ENCODE results near the gene SLC35F3.

Gene SLC35F3

DNA sequence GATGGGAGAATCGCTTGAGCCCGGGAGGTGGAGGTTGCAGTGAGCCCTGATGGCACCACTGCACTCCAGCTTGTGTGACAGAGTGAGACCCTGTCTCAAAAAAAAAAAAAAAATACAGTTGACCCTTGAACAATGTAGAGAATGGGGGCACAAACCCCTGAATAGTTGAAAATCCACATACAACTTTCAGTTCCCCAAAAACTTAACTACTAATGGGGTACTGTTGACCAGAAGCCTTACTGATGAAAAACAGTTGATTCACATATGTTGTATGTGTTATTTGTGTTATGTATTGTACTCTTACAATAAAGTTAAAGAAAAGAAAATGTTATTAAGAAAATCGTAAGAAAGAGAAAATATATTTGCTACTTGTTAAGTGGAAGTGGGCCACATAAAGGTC, 417.6 kb downstream of the SLC35F3 start:
- DNase-seq (ENCODE audit: low read depth) = no peak

DNA sequence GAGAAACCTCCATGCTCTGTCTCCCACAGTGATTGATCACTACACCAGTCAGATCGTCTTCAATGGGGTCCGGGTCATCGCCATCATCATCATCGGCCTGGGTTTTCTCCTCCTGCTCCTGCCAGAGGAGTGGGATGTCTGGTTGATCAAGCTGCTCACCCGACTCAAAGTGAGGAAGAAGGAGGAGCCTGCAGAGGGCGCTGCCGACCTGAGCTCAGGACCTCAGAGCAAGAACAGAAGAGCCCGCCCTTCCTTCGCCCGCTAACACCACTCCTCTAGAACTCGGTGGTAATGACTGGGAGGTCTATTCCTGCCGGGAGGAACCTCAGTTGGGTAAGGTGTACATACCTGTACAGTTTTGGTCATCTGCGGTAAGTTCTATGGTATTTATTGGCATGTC, 418.5 kb downstream of the SLC35F3 start:
- DNase-seq (ENCODE audit: low read depth) = peak; percentile 44

DNA sequence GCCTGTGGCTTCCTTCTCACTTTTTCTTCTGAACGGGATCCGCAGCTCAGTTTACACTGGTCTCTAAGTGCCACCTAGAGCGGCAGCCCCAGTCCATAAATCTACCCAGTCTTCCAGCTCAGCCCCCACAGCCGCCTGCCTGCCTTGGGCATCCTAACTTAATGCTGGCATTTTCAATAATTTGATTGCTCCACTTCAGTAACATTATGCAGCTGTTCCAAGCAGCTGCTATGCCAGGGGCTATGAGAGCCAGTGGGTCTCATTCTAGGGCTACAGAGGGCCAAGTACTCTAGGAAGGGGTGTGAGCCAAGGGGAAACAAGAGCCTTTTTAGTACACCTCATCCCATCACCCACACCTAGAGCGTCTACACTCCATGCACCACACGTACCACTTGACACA, 420.3 kb downstream of the SLC35F3 start:
- no peak for DNase-seq (ENCODE audit: low read depth)

GRCh38 chr1:234325878-234326496, 421.5 kb downstream of the SLC35F3 start:
- DNase-seq (ENCODE audit: low read depth) = no peak

- DNase-seq (ENCODE audit: low read depth) = peak; percentile 50
Measured at GRCh38 chr1:234326497-234327366, 422.3 kb downstream of the SLC35F3 start.

GRCh38 chr1:234327577-234328164, 423.2 kb downstream of the SLC35F3 start:
- no peak for DNase-seq (ENCODE audit: low read depth)

DNA sequence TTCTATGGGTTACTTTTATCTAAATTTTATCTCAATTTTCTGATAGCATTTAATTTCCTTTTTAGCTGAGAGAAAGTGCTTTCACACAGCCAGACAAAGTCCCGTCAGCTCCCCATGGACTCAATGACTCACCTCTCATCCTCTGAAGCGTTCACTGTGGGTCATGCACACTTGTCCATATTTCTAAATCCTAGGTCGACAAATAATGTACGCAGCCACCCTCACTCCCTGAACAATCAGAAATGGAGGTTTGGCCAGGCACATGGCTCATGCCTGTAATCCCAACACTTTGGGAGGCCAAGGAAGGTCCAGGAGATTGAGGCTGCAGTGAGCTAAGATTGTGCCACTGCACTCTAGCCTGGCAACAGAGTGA, 426.4 kb downstream of the SLC35F3 start:
- DNase-seq (ENCODE audit: low read depth) = no peak

DNA sequence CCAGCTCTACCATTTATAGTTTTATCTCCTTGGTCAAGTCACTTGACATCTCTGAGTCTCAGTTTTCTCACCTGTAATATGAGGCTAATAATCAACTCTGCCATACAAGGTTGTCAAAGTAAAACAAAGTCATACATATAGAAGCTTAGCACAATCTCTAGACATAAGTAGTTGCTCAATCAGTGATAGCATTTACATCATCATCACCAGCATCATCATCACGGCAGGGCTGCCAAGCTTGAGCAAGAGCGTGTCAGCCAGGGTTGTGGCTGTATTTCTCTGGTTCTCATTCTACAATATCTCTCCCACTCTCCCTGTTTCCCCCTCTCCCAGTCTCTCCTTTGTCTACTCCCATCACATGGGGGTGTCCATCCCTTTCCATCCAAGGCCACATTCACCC, 427.0 kb downstream of the SLC35F3 start:
- no peak for DNase-seq (ENCODE audit: low read depth)

DNA sequence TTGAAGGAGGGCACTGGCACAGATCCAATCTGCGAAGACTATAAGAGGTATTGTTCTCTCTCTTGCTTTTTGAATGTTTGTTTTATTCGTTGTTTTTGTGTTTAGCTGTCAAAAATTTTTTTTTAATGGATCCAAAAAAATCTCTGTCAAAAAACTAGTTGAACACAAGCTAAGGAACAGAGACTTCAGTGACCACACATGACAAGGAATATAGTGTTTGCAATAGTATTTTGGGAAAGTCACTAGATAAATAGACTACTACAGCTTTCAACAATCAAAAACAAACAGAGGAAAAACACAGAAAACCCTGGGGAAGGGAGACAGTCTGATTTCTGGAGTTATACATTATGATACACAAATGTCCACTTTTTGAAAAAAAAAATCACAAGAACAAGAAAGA, 431.9 kb downstream of the SLC35F3 start:
- no peak for DNase-seq (ENCODE audit: low read depth)

DNA sequence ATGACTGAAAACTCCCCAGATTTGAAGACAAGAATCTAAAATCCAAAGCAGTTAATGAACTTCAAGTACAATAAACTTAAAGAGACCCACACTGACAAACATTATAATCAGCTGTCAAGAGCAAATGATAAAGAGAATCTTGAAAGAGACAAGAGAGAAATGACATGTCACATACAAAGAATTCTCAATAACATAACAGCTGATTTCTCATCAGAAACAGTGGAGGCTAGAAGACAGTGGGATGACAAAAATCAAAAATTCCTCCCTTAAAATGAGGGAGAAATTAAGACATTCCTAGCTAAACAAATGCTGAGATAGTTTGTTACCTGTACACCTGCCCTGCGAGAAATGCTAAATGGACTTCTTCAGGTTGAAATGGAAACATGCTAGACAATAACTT, 432.8 kb downstream of the SLC35F3 start:
- no peak for DNase-seq (ENCODE audit: low read depth)

DNA sequence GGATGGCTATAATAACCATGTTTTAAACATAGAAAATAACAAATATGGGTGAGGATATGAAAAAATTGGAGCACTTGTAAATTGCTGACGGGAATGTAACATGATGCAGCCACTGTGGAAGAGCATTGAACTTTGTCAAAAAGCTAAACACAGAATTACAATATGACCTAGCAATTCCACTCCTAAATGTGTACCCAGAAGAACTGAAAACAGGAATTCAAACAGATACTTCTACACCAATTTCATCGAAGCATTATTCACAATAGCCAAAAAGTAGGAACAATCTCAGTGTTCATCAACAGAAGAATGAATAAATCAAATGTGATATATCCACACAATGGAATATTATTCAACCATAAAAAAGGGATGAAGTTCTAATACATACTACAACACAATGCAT, 436.1 kb downstream of the SLC35F3 start:
- no peak for DNase-seq (ENCODE audit: low read depth)

DNA sequence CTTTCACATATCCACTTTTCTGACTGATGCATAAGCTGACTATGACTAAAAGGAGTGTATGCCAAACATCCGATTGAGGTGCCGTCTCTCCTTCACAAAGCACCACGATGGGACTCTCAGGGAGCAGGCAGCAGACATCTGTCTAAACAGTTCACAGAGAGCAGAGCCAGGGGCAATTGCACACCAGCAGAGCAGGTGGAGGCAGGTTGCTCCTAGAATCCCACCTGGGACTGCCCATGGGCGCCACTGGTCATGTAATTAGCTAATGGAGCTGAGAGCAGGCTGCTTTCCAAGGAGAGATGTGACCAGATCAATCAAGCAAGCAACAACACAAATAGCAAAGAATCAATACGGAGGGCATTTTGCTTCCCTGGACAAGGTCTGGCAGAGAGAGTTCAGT, 438.3 kb downstream of the SLC35F3 start:
- no peak for DNase-seq (ENCODE audit: low read depth)

- DNase-seq (ENCODE audit: low read depth) = no peak
Measured at GRCh38 chr1:234345237-234345636, 440.8 kb downstream of the SLC35F3 start.

DNA sequence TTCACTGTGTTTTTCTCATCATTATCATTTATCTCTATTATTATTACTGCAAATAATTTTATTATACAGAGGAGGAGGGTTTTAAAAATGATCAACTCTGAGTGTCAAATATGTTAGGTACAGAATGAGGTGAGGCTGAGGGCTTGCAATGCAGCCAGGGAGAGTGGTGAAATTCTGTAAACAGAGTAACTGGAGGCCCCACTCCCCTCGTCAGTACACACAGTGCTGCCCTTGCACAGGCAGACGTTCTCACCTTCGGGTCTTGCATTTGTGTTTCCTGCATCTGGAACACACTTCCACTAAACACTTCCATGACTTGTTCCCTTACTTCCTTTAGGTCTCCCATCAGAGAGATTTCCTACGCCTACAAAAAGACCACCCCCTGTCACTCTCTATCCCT, 444.5 kb downstream of the SLC35F3 start:
- no peak for DNase-seq (ENCODE audit: low read depth)

DNA sequence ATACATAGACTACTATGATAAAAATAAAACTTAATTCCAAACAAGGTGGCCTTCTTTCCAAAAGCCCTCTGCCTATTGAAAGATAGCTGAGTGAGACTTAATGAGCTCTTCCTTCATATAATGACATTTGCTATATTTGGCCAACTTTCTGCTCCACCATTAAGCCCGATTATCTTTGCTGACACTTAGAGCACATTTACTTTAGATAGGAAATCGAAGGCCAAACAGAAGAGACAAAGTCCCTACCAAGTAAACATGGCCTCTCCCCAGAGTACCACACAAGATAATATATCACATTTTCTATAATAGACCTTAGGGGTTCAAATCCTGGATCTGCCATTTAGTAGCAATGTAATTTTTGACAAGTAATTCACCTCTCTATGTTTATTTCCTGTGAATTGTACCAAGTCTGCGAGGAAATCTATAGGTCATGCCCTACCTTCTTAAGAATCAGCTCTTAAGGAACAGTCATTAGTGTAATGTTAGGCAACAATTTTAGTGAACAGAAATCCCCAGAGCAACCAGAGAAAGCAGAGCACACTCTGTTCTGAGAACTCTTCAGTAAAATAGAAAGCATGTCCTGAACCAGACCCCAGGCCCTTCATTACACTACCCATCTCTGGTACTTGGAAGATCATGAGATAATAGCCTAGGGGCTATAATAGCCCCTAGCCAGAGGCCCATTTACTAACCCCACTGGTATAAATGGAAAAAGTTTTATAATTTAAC, 451.5 kb downstream of the SLC35F3 start:
- no peak for DNase-seq (ENCODE audit: low read depth)

DNA sequence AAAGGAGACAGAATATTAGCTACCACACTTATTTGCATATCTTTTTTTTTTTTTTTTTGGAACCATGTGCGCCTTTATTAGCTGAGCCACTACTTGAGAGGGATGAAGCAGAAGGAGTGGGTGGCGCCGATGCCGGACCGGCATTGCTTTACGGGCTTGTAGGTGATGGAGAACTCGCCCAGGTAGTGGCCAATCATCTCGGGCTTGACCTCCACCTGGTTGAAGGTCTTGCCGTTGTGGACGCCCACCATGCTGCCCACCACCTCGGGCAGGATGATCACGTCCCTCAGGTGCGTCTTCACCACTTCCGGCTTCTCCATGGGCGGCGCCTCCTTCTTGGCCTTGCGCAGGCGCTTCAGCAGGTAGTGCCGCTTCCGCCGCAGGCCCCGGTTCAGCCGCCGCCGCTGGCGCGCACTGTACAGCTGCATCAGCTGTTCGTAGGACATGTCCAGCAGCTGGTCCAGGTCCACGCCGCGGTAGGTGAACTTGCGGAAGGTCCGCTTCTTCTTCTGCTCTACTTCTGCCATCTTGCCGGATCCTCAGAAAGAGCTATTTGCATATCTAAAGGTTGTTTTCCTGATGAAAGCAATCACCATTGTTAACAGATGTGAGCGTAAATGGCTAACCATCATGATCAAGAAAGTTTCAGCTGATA, 452.3 kb downstream of the SLC35F3 start:
- DNase-seq (ENCODE audit: low read depth) = peak; percentile 16

- no peak for DNase-seq (ENCODE audit: low read depth)
Measured at GRCh38 chr1:234357831-234358230, 453.4 kb downstream of the SLC35F3 start.

DNA sequence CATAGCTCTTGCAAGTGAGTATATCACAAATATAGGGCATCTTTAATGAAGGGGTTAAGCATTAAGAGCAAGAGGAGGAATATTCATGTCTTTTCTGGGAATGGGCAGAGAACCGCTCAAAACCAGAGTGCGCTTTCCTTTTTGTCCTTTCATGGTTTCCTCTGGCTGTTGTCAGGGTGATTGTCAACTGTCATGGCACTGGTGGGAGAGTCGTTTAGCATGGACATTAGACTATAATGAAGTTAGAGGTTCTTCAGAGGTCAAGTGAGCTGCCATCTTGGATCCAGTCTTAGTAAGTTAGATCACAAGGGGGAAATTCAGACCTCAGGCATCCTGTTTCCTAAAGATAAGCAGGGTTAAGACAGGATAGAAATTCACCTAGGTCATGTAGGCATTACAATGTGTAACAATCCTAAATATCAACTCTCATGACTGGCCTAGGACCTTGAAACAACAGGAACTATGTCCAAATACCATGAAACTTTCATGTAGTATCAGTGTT, 456.7 kb downstream of the SLC35F3 start:
- DNase-seq (ENCODE audit: low read depth) = no peak

DNA sequence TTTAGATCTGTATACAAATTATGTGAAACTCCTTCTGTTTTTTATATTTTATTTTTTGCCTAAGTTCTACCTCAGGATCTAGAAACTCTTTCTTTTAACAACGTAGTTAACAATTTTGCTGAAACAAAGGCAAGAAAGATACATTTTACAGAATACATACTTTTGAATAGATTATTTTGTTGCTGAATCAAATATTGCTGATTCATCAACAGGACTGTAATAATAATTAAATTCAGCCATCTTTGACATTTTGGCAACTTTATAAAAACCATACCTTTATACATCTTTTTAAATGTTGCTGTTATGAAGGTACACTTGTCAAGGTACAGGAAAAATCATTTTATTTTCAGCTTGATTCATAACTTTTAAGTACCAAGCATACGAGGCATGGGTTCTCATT, 458.1 kb downstream of the SLC35F3 start:
- no peak for DNase-seq (ENCODE audit: low read depth)

DNA sequence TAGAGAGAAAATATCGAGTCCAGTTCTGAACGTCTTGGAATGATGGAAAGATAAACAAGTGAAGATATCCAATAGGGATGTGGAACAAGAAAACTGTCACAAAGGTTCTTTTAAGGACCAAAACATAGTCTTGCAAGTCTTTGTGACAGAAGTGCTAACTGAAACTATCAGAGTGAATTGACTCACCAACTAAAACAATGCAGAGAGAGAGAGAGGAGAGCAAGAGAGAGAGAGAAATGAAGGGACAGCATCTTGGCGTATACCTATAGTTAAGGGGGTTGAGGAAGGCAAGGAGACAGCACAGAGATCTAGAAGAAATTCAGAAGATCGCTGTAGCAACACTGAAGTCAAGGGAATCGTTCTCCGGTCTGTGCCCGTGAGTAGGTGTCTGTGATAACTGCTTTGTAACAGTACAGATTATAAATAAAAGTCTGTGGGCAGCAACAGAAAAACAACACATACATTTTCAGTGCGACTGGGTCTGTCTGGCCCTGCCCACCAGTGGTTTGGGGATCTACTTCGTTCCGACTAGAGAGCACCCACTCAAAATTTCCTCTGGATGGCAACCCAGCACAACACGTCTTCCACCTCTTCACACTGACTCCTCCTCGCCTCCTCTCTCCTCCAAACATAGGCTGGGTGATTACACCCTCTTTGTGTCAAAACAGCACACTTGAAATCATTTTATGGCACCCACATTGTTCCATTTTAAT, 464.0 kb downstream of the SLC35F3 start:
- DNase-seq (ENCODE audit: low read depth) = peak; percentile 4

DNA sequence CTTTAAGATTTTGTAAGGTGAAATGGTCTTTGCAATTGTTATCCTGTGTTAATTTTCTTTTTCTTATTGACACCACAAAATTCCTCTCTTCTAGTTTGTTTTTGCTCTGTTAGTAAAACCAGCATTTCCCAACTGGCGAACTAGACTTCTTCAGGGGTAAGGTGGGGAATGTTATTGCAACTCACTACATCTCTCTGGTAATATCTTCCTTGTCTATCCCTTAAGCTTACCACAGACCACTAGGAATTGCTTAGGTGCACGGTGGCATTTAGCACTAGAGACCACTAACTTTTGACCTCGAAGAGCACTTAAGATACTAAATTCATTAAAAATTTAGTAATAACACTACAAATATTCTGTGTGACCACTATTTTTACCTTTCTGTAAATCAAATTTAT, 464.6 kb downstream of the SLC35F3 start:
- no peak for DNase-seq (ENCODE audit: low read depth)

All from T follicular helper cell (primary cell).